ENCODE measurements around the gene GLIS1. TPM values are rescaled to one million over a fixed set of nuclear protein-coding genes. Genes with fewer than 3 reads are reported as not detected.

GLIS1 gene
- total RNA-seq, 1 experiment from 2014 or later: 0.39 TPM

- no peak for TF ChIP-seq ZFX (IDR thresholded peaks at IDR 0.05)
- TF ChIP-seq POLR2AphosphoS5 (IDR thresholded peaks at IDR 0.05; ENCODE audit: low read depth, low read length): no peak
- no peak for TF ChIP-seq FOSL1 (IDR thresholded peaks at IDR 0.05; ENCODE audit: low read depth)
- no peak for TF ChIP-seq SIN3A (IDR thresholded peaks at IDR 0.05; ENCODE audit: low read depth)
- TF ChIP-seq ATF3 (IDR thresholded peaks at IDR 0.05): no peak
- TF ChIP-seq SP1 (IDR thresholded peaks at IDR 0.05; ENCODE audit: low read depth): no peak
- TF ChIP-seq CBX3 (IDR thresholded peaks at IDR 0.05; ENCODE audit: low read depth): no peak
- TF ChIP-seq EGR1 (IDR thresholded peaks at IDR 0.05; ENCODE audit: low read depth): no peak
- TF ChIP-seq SRF (IDR thresholded peaks at IDR 0.05; ENCODE audit: low read depth): no peak
- no peak for TF ChIP-seq ZNF274 (IDR thresholded peaks at IDR 0.05; ENCODE audit: low read depth, low read length)
- no peak for TF ChIP-seq REST (IDR thresholded peaks at IDR 0.05; ENCODE audit: low read depth)
- no peak for TF ChIP-seq JUND (IDR thresholded peaks at IDR 0.05)
- TF ChIP-seq CEBPB (IDR thresholded peaks at IDR 0.05; ENCODE audit: low read depth): no peak
- TF ChIP-seq EZH2 (IDR thresholded peaks at IDR 0.05): no peak
- no peak for TF ChIP-seq TCF7L2 (IDR thresholded peaks at IDR 0.05; ENCODE audit: borderline replicate concordance, extremely low read depth, insufficient read depth, insufficient read length)
- TF ChIP-seq, protein P1, sequence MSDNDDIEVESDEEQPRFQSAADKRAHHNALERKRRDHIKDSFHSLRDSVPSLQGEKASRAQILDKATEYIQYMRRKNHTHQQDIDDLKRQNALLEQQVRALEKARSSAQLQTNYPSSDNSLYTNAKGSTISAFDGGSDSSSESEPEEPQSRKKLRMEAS (IDR thresholded peaks at IDR 0.05): no peak
- H3K27ac ChIP-seq (ENCODE audit: low read depth, low read length): no peak overlapping the region
- ATAC-seq (no peak), DNase-seq (ENCODE audit: low read depth, low spot score) (no peak)
- no peaks in the 10 kb centered on the region for H3K27me3 ChIP-seq (ENCODE audit: insufficient read depth, low read length)
- H3K9me3 ChIP-seq (ENCODE audit: control insufficient read depth in 1 of 2, insufficient read depth in 1 of 2, low read depth in 1 of 2, low read length in 2 of 2): no peaks in the 10 kb centered on the region
- intact Hi-C loops (cut with micrococcal nuclease): no loop called here
- no peak overlapping the region for H3K9ac ChIP-seq (ENCODE audit: low read length)
- H4K20me1 ChIP-seq (ENCODE audit: insufficient read depth): no peaks in the 10 kb centered on the region
- H3K4me1 ChIP-seq (ENCODE audit: control insufficient read depth in 1 of 2, insufficient read depth in 2 of 2, low read length in 2 of 2): no peaks in the 10 kb centered on the region
- H3K79me2 ChIP-seq (ENCODE audit: insufficient read depth, low read length): no peaks in the 10 kb centered on the region
- no peaks in the 10 kb centered on the region for H3K9me2 ChIP-seq (ENCODE audit: insufficient read depth)
- BruUV-seq (replicated peaks): no TSS peak
- H2AFZ ChIP-seq (ENCODE audit: low read depth, low read length, poor library complexity, severe bottlenecking): no peak overlapping the region
- no peak overlapping the region for H3K4me2 ChIP-seq (ENCODE audit: low read length)
- H3K4me3 ChIP-seq (replicated peaks in 1 of 2; ENCODE audit: low read depth in 1 of 2, low read length in 2 of 2): no peak overlapping the region
- POLR2A ChIA-PET: no interaction called here
- RAD21 ChIA-PET (ENCODE audit: low non-redundant PET in 1 of 2, low total read pairs in 2 of 2, uncharacterized antibody in 2 of 2, unreplicated experiment in 2 of 2): no interaction called here
- no peaks in the 10 kb centered on the region for H3K36me3 ChIP-seq (ENCODE audit: control insufficient read depth in 1 of 2, insufficient read depth in 2 of 2, low read length in 2 of 2)
- CTCF ChIA-PET: no interaction called here
Observed at GRCh38 chr1:53625049-53625448, 113.9 kb downstream of the GLIS1 start.
